IMR-90 (cell line): ENCODE measurements around the gene ST14.

Experiments
- BHLHE40 ChIP-seq: fragments of 150-350 bp; IDR thresholded peaks from 2 replicates; pipeline ENCODE4 v1.6.1; 2016; ENCODE audit warnings: mild to moderate bottlenecking, low read depth, low read length
- CEBPB ChIP-seq: IDR thresholded peaks from 2 replicates; pipeline ENCODE4 v1.6.1; 2012; ENCODE audit warnings: low read depth, low read length, improper control_type of control experiment
- CHD1 ChIP-seq: IDR thresholded peaks from 2 replicates; pipeline ENCODE4 v1.6.1; 2012; ENCODE audit warnings: low read depth, low read length, improper control_type of control experiment
- CTCF ChIP-seq: conservative IDR thresholded peaks from 2 replicates; pipeline ENCODE4 v1.5.1; 2012; ENCODE audit warnings: mild to moderate bottlenecking, low read depth, low read length, improper control_type of control experiment
- MAZ ChIP-seq: IDR thresholded peaks from 2 replicates; pipeline ENCODE4 v1.6.1; 2012; ENCODE audit warnings: low read depth, mild to moderate bottlenecking, low read length, improper control_type of control experiment, moderate library complexity, borderline replicate concordance
- MXI1 ChIP-seq: IDR thresholded peaks from 2 replicates; pipeline ENCODE4 v1.6.1; 2012; ENCODE audit warnings: low read depth, mild to moderate bottlenecking, low read length, moderate library complexity, borderline replicate concordance
- POLR2A ChIP-seq: IDR thresholded peaks from 2 replicates; pipeline ENCODE4 v1.6.1; 2012; ENCODE audit warnings: mild to moderate bottlenecking, low read depth, low read length
- SMC3 ChIP-seq: fragments of 150-350 bp; IDR thresholded peaks from 2 replicates; pipeline ENCODE4 v1.6.1; 2016; ENCODE audit warnings: low read depth, mild to moderate bottlenecking, antibody characterized with exemption, low read length, moderate library complexity
- USF2 ChIP-seq: fragments of 150-350 bp; IDR thresholded peaks from 2 replicates; pipeline ENCODE4 v1.6.1; 2017; ENCODE audit warnings: mild to moderate bottlenecking, antibody characterized with exemption, low read length, low read depth

GRCh38 chr11:130136107-130136506 is 23.5 kb upstream of the ST14 start:
- TF ChIP-seq CTCF (no peak), POLR2A (no peak), BHLHE40 (no peak), SMC3 (no peak), USF2 (no peak), MAZ (no peak), CHD1 (no peak), CEBPB (no peak), MXI1 (no peak)
